Activated naive CD4-positive, alpha-beta T cell treated with anti-CD3 and anti-CD28 coated beads for 36 hours (primary cell): Measurements from ENCODE around the gene PHF2. TPM values are rescaled to one million over a fixed set of nuclear protein-coding genes. Genes with fewer than 3 reads are reported as not detected.

Experiments
- CTCF ChIA-PET: fragments of 350-600 bp; sonication (Branson Sonifier 250); formaldehyde crosslinking; loops from one replicate; lab custom pipeline; 2021; ENCODE audit warnings: antibody characterized with exemption; lab: Charles Lee
- DNase-seq: peaks from one replicate; pipeline ENCODE4 v3.0.0-alpha.2; 2020
- H3K27ac Mint-ChIP-seq: one replicate; pipeline ENCODE4 v1.8.0; 2021; ENCODE audit warnings: mild to moderate bottlenecking, mixed read lengths
- H3K27me3 Mint-ChIP-seq: one replicate; pipeline ENCODE4 v1.8.0; 2021; ENCODE audit warnings: low read depth, mixed read lengths
- H3K36me3 Mint-ChIP-seq: one replicate; pipeline ENCODE4 v1.8.0; 2021; ENCODE audit warnings: low read depth, mixed read lengths
- H3K4me1 Mint-ChIP-seq: one replicate; pipeline ENCODE4 v1.8.0; 2021; ENCODE audit warnings: low read depth, mixed read lengths
- H3K4me3 Mint-ChIP-seq: one replicate; pipeline ENCODE4 v1.8.0; 2021; ENCODE audit warnings: mild to moderate bottlenecking, moderate library complexity, mixed read lengths
- H3K9me3 Mint-ChIP-seq: one replicate; pipeline ENCODE4 v1.8.0; 2021; ENCODE audit warnings: mixed read lengths
- intact Hi-C: fragments of 100-400 bp; cut with micrococcal nuclease; formaldehyde crosslinking; loops from one replicate; pipeline ENCODE4 v1.15.1; 2023
- total RNA-seq, 2 experiments: library from RNA; stranded (reverse); gene quantifications; one replicate each; pipeline ENCODE4 v1.2.3, GENCODE V29; 2021

Gene PHF2
- total RNA-seq, 2 experiments from 2014 or later = 14.4 to 16.6 TPM

DNA sequence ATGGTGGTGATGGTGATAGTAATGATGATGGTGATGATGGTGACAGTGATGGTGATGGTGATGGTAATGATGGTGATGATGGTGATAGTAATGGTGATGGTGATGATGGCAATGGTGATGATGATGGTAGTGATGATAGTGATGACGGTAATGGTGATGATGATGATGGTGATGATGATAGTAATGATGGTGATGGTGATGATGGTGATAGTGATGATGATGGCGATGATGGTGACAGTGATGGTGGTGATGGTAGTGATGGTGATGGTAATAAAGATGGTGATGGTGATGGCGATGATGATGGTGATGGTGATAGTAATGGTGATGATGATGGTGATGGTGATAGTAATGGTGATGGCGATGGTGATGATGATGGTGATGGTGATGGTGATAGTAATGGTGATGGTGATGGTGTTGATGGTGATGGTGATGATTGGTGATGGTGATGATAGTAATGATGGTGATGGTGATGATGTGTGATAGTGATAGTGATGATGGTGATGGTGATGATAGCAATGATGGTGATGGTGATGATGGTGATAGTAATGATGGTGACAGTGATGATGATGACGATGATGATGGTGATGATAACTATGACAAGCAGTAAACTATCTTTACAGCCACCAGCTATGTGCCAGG lies 38.6 kb downstream of the PHF2 start:
- CTCF ChIA-PET = no interaction called here
- H3K27ac Mint-ChIP-seq = no peak overlapping the region
- H3K36me3 Mint-ChIP-seq = peaks cover 9% of the 10 kb centered on the region
- DNase-seq = no peak
- no peak overlapping the region for H3K4me3 Mint-ChIP-seq
- peaks cover 4% of the 10 kb centered on the region for H3K9me3 Mint-ChIP-seq
- peaks cover 16% of the 10 kb centered on the region for H3K4me1 Mint-ChIP-seq
- intact Hi-C loops = no loop called here
- H3K27me3 Mint-ChIP-seq = no peaks in the 10 kb centered on the region

DNA sequence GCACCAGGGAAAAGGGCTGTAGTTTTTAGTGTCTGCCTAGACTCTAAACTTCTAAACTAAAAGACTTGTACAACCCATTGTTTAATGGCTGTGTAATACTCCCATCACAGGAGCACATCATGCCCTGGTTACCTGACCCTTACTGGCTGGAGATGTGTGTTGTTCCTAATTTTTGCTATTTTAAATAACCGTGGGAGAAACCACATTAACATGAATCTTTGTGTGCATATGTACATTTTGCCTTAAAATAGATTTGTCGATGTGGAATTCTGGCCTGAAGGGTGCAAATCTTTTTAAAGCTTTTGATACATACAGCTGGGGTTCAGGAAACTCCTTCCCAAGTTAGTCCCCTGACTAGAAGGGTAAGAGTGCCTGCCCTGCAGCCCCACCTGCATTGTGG lies 39.7 kb downstream of the PHF2 start:
- Mint-ChIP-seq H3K36me3 (no peaks in the 10 kb centered on the region), H3K4me1 (peaks cover 14% of the 10 kb centered on the region), H3K9me3 (no peaks in the 10 kb centered on the region), H3K4me3 (no peak overlapping the region), H3K27ac (no peak overlapping the region), H3K27me3 (no peaks in the 10 kb centered on the region)
- no peak for DNase-seq
- CTCF ChIA-PET = no interaction called here
- intact Hi-C loops = no loop called here

- H3K4me1 Mint-ChIP-seq = peaks cover 8% of the 10 kb centered on the region
- no peak for DNase-seq
- CTCF ChIA-PET = interaction anchor here (0.6 kb wide), 1 partner anchor 23 kb away, joined by 3 read pairs; no protein-coding TSS in a partner anchor
- H3K27ac Mint-ChIP-seq = no peak overlapping the region
- H3K27me3 Mint-ChIP-seq = no peaks in the 10 kb centered on the region
- intact Hi-C loops = no loop called here
- H3K9me3 Mint-ChIP-seq = no peaks in the 10 kb centered on the region
- H3K4me3 Mint-ChIP-seq = no peak overlapping the region
- H3K36me3 Mint-ChIP-seq = no peaks in the 10 kb centered on the region
Observed at GRCh38 chr9:93617273-93617672, 40.9 kb downstream of the PHF2 start.

DNA sequence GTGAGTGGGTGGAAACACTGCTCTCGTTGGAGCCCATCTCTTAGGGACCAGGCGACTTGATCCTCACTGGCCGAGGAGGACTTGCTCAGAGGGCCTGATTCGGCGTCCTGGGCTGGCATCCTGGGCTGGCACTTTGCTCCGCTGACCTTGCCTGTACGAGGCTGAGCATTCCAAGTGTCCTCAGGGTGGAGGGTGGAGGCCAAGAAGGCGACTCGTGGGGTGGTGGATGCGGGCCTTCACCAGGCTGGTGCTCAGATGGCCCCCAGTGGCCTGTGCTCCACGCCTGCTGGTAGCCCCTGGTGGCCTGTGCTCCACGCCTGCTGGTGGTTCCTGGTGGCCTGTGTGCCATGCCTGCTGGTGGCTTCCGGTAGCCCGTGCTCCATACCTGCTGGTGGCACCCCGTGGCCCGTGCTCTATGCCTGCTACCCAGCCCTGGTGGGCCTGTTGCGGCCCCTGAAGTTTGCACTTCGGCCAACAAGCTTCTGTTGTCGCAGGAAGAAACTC lies 42.9 kb downstream of the PHF2 start:
- CTCF ChIA-PET = no interaction called here
- H3K4me3 Mint-ChIP-seq = no peak overlapping the region
- H3K27ac Mint-ChIP-seq = no peak overlapping the region
- H3K27me3 Mint-ChIP-seq = no peaks in the 10 kb centered on the region
- H3K9me3 Mint-ChIP-seq = no peaks in the 10 kb centered on the region
- H3K4me1 Mint-ChIP-seq = peaks cover 7% of the 10 kb centered on the region
- no peaks in the 10 kb centered on the region for H3K36me3 Mint-ChIP-seq
- intact Hi-C loops = no loop called here
- no peak for DNase-seq

GRCh38 chr9:93620041-93620506 lies 43.7 kb downstream of the PHF2 start:
- Mint-ChIP-seq H3K27ac (no peak overlapping the region), H3K9me3 (no peaks in the 10 kb centered on the region), H3K36me3 (no peaks in the 10 kb centered on the region), H3K27me3 (no peaks in the 10 kb centered on the region), H3K4me1 (peaks cover 7% of the 10 kb centered on the region), H3K4me3 (no peak overlapping the region)
- no peak for DNase-seq
- intact Hi-C loops = no loop called here
- CTCF ChIA-PET = no interaction called here

DNA sequence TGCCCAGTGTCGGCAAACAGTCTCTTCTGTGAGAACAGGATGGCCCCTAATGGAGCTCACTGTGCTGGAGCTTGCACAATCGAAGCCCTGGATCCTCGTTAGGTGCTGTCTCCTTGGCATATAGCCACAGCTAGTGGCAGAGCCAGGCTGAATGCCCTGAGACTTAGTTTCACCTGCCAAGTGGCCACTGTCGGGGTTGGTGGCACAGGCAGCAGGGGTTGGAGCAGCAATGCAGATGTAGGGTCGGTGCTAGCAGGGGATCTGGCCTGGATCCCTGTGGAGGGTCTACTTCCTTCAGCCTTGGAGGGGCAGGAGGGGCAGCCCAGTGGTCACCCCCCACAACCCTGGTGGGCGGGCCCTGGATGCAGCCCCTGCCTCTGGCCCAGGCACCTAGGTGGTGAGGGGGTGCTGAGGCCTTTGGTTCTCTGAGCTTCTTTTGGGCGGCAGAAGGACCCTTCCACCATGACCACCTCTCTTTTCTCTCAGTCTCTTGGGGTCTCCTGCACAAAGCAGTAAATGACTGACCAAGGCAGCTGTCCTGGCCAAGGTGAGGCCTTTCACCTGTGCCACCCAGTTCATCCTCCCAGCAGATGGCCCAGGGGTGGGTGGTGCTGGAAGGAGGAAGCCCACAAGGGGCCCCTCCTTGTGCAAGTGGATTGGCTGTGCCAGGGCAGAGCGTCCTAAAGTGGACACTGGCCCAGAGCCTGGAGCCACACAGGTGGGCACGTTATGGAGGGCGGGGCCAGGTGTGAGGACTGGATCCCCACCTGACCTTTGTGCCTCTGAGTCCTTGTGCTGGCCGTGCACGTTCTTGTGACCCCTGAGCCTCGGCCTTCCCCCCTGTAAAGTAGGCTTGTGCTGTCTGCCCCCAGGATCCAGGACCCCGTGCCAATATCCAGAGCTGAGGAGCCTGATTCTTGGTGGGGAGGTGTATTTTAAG lies 44.8 kb downstream of the PHF2 start:
- Mint-ChIP-seq H3K9me3 (no peaks in the 10 kb centered on the region), H3K27ac (no peak overlapping the region), H3K27me3 (no peaks in the 10 kb centered on the region), H3K4me1 (peaks cover 9% of the 10 kb centered on the region), H3K36me3 (peaks cover 2% of the 10 kb centered on the region), H3K4me3 (no peak overlapping the region)
- CTCF ChIA-PET = no interaction called here
- intact Hi-C loops = no loop called here
- no peak for DNase-seq

GRCh38 chr9:93621922-93622321 lies 45.5 kb downstream of the PHF2 start:
- H3K9me3 Mint-ChIP-seq = no peaks in the 10 kb centered on the region
- H3K27ac Mint-ChIP-seq = no peak overlapping the region

DNA sequence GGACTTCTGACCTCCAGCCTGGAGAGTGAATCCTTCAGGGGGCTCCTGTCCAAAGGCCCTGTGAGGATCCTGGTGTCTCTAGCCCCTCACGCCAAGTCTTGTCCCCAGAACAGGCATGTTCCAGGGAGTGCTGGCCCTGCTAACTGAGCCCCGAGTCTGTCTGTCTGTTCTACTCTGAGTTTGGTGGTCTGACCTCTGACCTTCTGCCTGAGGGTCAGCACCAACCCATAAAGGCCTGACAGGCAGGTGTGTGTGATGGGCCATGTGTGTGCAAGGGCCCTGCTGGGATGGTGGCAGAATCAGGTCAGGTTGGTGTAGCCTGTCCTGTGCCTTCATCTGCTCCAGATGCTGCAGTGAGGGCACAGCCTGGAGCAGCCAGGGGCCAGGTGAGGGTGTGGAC lies 46.3 kb downstream of the PHF2 start:
- Mint-ChIP-seq H3K4me3 (no peak overlapping the region), H3K36me3 (peaks cover 6% of the 10 kb centered on the region), H3K9me3 (peaks cover 3% of the 10 kb centered on the region), H3K27me3 (no peaks in the 10 kb centered on the region), H3K27ac (no peak overlapping the region), H3K4me1 (peaks cover 9% of the 10 kb centered on the region)
- CTCF ChIA-PET = no interaction called here
- no peak for DNase-seq
- intact Hi-C loops = no loop called here

More at GRCh38 chr9:93621922-93622321, 45.5 kb downstream of the PHF2 start:
- CTCF ChIA-PET = no interaction called here
- intact Hi-C loops = no loop called here
- no peak overlapping the region for H3K4me3 Mint-ChIP-seq
- no peak for DNase-seq
- H3K4me1 Mint-ChIP-seq = peaks cover 9% of the 10 kb centered on the region
- peaks cover 3% of the 10 kb centered on the region for H3K36me3 Mint-ChIP-seq
- H3K27me3 Mint-ChIP-seq = no peaks in the 10 kb centered on the region

DNA sequence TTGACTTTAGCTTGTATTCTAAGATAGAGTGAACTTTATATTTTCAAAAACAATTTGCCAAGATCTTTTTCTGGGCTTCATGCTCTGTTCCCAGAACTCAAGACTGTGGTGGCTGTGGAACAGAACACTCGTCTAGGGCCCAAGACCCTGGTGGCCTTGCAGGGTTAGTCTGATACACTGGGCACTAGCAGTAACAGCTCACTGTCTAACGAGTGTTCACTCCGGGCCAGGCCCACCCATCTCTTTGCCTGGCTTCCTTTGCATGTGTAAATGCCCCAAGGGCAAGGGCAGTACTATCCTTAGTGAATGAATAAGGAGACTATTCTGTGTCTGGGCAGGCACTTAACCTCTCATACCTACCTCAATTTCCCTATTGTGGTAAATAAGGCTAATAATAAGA lies 47.4 kb downstream of the PHF2 start:
- no peaks in the 10 kb centered on the region for H3K27me3 Mint-ChIP-seq
- no peak for DNase-seq
- no peak overlapping the region for H3K4me3 Mint-ChIP-seq
- H3K4me1 Mint-ChIP-seq = peaks cover 12% of the 10 kb centered on the region
- intact Hi-C loops = no loop called here
- peaks cover 6% of the 10 kb centered on the region for H3K36me3 Mint-ChIP-seq
- H3K9me3 Mint-ChIP-seq = peaks cover 9% of the 10 kb centered on the region
- CTCF ChIA-PET = no interaction called here
- no peak overlapping the region for H3K27ac Mint-ChIP-seq

- no peak for DNase-seq
- Mint-ChIP-seq H3K27ac (no peak overlapping the region), H3K4me1 (peaks cover 12% of the 10 kb centered on the region), H3K9me3 (peaks cover 9% of the 10 kb centered on the region), H3K4me3 (no peak overlapping the region), H3K27me3 (no peaks in the 10 kb centered on the region), H3K36me3 (peaks cover 6% of the 10 kb centered on the region)
- CTCF ChIA-PET = no interaction called here
- intact Hi-C loops = no loop called here
Observed at GRCh38 chr9:93624431-93624834, 48.0 kb downstream of the PHF2 start.

DNA sequence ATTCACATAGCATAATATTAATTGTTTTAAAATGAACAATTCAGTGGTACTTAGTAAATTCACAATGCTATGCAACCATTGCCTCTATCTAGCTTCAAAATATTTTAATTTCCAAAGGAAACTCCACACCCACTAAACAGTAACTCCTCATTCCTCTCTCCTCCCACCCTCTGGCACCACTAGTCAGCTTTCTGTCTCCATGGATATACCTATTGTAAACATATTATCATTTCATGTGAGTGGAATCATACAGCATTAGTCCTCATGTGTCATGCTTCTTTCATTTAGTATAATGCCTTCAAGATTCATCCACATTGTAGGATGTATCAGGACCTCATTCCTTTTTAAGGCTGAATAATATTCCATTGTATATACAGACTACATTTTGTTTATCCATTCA lies 48.6 kb downstream of the PHF2 start:
- DNase-seq = no peak
- peaks cover 8% of the 10 kb centered on the region for H3K36me3 Mint-ChIP-seq
- H3K27ac Mint-ChIP-seq = no peak overlapping the region
- no peaks in the 10 kb centered on the region for H3K27me3 Mint-ChIP-seq
- H3K4me1 Mint-ChIP-seq = peaks cover 12% of the 10 kb centered on the region
- no peak overlapping the region for H3K4me3 Mint-ChIP-seq
- CTCF ChIA-PET = no interaction called here
- H3K9me3 Mint-ChIP-seq = peaks cover 9% of the 10 kb centered on the region
- intact Hi-C loops = no loop called here

GRCh38 chr9:93629920-93630319 lies 53.5 kb downstream of the PHF2 start:
- H3K27me3 Mint-ChIP-seq = no peaks in the 10 kb centered on the region
- H3K36me3 Mint-ChIP-seq = peaks cover 16% of the 10 kb centered on the region
- peaks cover 5% of the 10 kb centered on the region for H3K4me1 Mint-ChIP-seq
- no peak overlapping the region for H3K27ac Mint-ChIP-seq
- peaks cover 9% of the 10 kb centered on the region for H3K9me3 Mint-ChIP-seq
- CTCF ChIA-PET = interaction anchor here (0.6 kb wide), 1 partner anchor 430 kb away, joined by 3 read pairs; no protein-coding TSS in a partner anchor
- no peak for DNase-seq
- no peak overlapping the region for H3K4me3 Mint-ChIP-seq
- intact Hi-C loops = no loop called here
